Mesenteric fat pad (tissue), 1 donor: ENCODE measurements around the gene TWSG1. TPM values are rescaled to one million over a fixed set of nuclear protein-coding genes. Genes with fewer than 3 reads are reported as not detected.
"Not testable (repeated sequence)": the region's sequence is repeated elsewhere in the genome, so short reads cannot be mapped to it uniquely, and the experiment has no call there.

Experiments used
- DNase-seq: peaks from one replicate; pipeline ENCODE4 v3.0.0-alpha.2; 2020; ENCODE audit warnings: low spot score
- total RNA-seq: library from RNA; stranded (reverse); fragmentation: NEBNext Ultra II Directional; extraction: Animal tissue kit (Norgen Biotek cat#: 25700); gene quantifications from one replicate; pipeline ENCODE4 v1.2.1, GENCODE V29; 2021
- donor health status: DM: yes; HTN: yes; CAD: no.

The TWSG1 gene
- total RNA-seq, 1 donor from 2014 or later: 20.4 TPM

- no peak for DNase-seq
Measured at GRCh38 chr18:9422816-9423519, 88.4 kb downstream of the TWSG1 start.

GRCh38 chr18:9423648-9424047 is 89.1 kb downstream of the TWSG1 start:
- DNase-seq: not testable (repeated sequence)

GRCh38 chr18:9424235-9424634 is 89.7 kb downstream of the TWSG1 start:
- not testable (repeated sequence) for DNase-seq

- no peak for DNase-seq
Measured at GRCh38 chr18:9426753-9427152, 92.2 kb downstream of the TWSG1 start.

GRCh38 chr18:9428301-9428706 is 93.7 kb downstream of the TWSG1 start:
- DNase-seq: no peak

- no peak for DNase-seq
Measured at GRCh38 chr18:9428862-9429661, 94.5 kb downstream of the TWSG1 start.

- no peak for DNase-seq
Measured at GRCh38 chr18:9429662-9429993, 95.1 kb downstream of the TWSG1 start.

- not testable (repeated sequence) for DNase-seq
Measured at GRCh38 chr18:9430315-9430714, 95.7 kb downstream of the TWSG1 start.

GRCh38 chr18:9431296-9431695 is 96.7 kb downstream of the TWSG1 start:
- no peak for DNase-seq

GRCh38 chr18:9433122-9433521 is 98.5 kb downstream of the TWSG1 start:
- not testable (repeated sequence) for DNase-seq

GRCh38 chr18:9433671-9434121 is 99.1 kb downstream of the TWSG1 start:
- DNase-seq: no peak

GRCh38 chr18:9434122-9434701 is 99.6 kb downstream of the TWSG1 start:
- DNase-seq: no peak

GRCh38 chr18:9435041-9435440 is 100.5 kb downstream of the TWSG1 start:
- no peak for DNase-seq

GRCh38 chr18:9436206-9436929 is 101.8 kb downstream of the TWSG1 start:
- no peak for DNase-seq

GRCh38 chr18:9437021-9437437 is 102.5 kb downstream of the TWSG1 start:
- DNase-seq: no peak

GRCh38 chr18:9437672-9438071 is 103.1 kb downstream of the TWSG1 start:
- no peak for DNase-seq

- DNase-seq: no peak
Measured at GRCh38 chr18:9441061-9441460, 106.5 kb downstream of the TWSG1 start.

GRCh38 chr18:9444549-9444948 is 110.0 kb downstream of the TWSG1 start:
- no peak for DNase-seq

- no peak for DNase-seq
Measured at GRCh38 chr18:9446839-9447238, 112.3 kb downstream of the TWSG1 start.

GRCh38 chr18:9447334-9447733 is 112.8 kb downstream of the TWSG1 start:
- DNase-seq: no peak

- DNase-seq: no peak
Measured at GRCh38 chr18:9449600-9450414, 115.2 kb downstream of the TWSG1 start.
